H1 (cell line): ENCODE data around the gene GALNT2. TPM values are rescaled to one million over a fixed set of nuclear protein-coding genes. Genes with fewer than 3 reads are reported as not detected.

Source experiments
- CTCF ChIA-PET: fragments of 300-600 bp; sonication (Branson Sonifier 250); formaldehyde crosslinking; loops from one replicate; lab custom pipeline; 2021; ENCODE audit not compliant: partially characterized antibody; lab: Charles Lee
- POLR2A ChIA-PET: fragments of 300-600 bp; sonication (Branson Sonifier 250); formaldehyde crosslinking; loops from one replicate; lab custom pipeline; 2021; ENCODE audit warnings: inconsistent platforms; ENCODE audit not compliant: partially characterized antibody; lab: Charles Lee
- DNase-seq, 2 experiments: peaks; one replicate each; pipeline versions ENCODE4 v3.0.0 to v3.0.0-alpha.2; 2010 to 2022; ENCODE audit warnings: low spot score in 2 of 2, low read depth in 1 of 2, mixed read lengths in 1 of 2
- FAIRE-seq: peaks from 2 replicates; lab custom pipeline; 2011; peaks lifted over from hg19 to GRCh38; lab: Jason Lieb, UNC
- H2AFZ ChIP-seq: 2 replicates; pipeline ENCODE4 v1.8.1; 2012; ENCODE audit warnings: low read length, inconsistent platforms
- H2AK5ac ChIP-seq: 2 replicates; pipeline ENCODE4 v1.6.1; 2013; ENCODE audit warnings: low read depth, low read length
- H2BK120ac ChIP-seq: replicated peaks from 2 replicates; pipeline ENCODE3; 2013; ENCODE audit warnings: low read depth, low read length, inconsistent platforms
- H2BK12ac ChIP-seq: 2 replicates; pipeline ENCODE4 v1.6.1; 2013; ENCODE audit warnings: low read depth, low read length
- H2BK15ac ChIP-seq: 2 replicates; pipeline ENCODE4 v1.6.1; 2013; ENCODE audit warnings: low read length
- H2BK20ac ChIP-seq: 2 replicates; pipeline ENCODE4 v1.6.1; 2013; ENCODE audit warnings: low read length
- H2BK5ac ChIP-seq: 2 replicates; pipeline ENCODE4 v1.6.1; 2013; ENCODE audit warnings: low read depth, low read length
- H3K14ac ChIP-seq: 2 replicates; pipeline ENCODE4 v1.6.1; 2013; ENCODE audit warnings: inconsistent platforms; ENCODE audit not compliant: insufficient read length
- H3K18ac ChIP-seq: 2 replicates; pipeline ENCODE4 v1.6.1; 2013; ENCODE audit warnings: low read length; ENCODE audit errors: extremely low read depth
- H3K23ac ChIP-seq: 2 replicates; pipeline ENCODE4 v1.6.1; 2013; ENCODE audit warnings: inconsistent platforms; ENCODE audit not compliant: insufficient read length
- H3K23me2 ChIP-seq: 2 replicates; pipeline ENCODE4 v1.6.1; 2013; ENCODE audit warnings: low read depth, low read length
- H3K27ac ChIP-seq: 2 replicates; pipeline ENCODE4 v1.6.1; 2011; ENCODE audit warnings: low read depth, low read length, inconsistent platforms
- H3K27me3 ChIP-seq, 4 experiments: replicated peaks in 1 of 4; 1 replicate in 1 of 4; 2 replicates in 3 of 4; pipeline versions ENCODE4 v1.6.1 to v1.8.1; 2011 to 2013; ENCODE audit warnings: low read length in 3 of 4, mild to moderate bottlenecking in 3 of 4, inconsistent platforms in 2 of 4, mixed read lengths in 2 of 4, moderate library complexity in 1 of 4; ENCODE audit not compliant: control insufficient read depth in 3 of 4, insufficient read depth in 3 of 4; ENCODE audit errors: extremely low read depth in 1 of 4
- H3K36me3 ChIP-seq, 4 experiments: 2 replicates each; pipeline versions ENCODE4 v1.6.1 to v1.8.1; 2011 to 2013; ENCODE audit warnings: mild to moderate bottlenecking in 4 of 4, low read length in 3 of 4, moderate library complexity in 2 of 4, control low read depth in 1 of 4, inconsistent platforms in 1 of 4; ENCODE audit not compliant: insufficient read depth in 4 of 4, control insufficient read depth in 2 of 4
- H3K4ac ChIP-seq: replicated peaks from 2 replicates; pipeline ENCODE3; 2013; ENCODE audit warnings: low read length, low read depth, mixed read lengths, inconsistent platforms; ENCODE audit not compliant: insufficient read length
- H3K4me1 ChIP-seq, 4 experiments: replicated peaks in 1 of 4; 1 replicate in 1 of 4; 2 replicates in 3 of 4; pipeline versions ENCODE4 v1.6.1 to v1.8.1; 2011 to 2013; ENCODE audit warnings: low read length in 3 of 4, inconsistent platforms in 2 of 4, mixed read lengths in 1 of 4; ENCODE audit not compliant: insufficient read depth in 4 of 4, control insufficient read depth in 3 of 4
- H3K4me2 ChIP-seq, 2 experiments: 2 replicates each; pipeline versions ENCODE4 v1.6.1 to v1.8.1; 2011 to 2013; ENCODE audit warnings: low read depth in 2 of 2, low read length in 2 of 2, control low read depth in 1 of 2, inconsistent platforms in 1 of 2, mild to moderate bottlenecking in 1 of 2; ENCODE audit not compliant: insufficient read depth in 1 of 2
- H3K4me3 ChIP-seq, 4 experiments: fragments of 200-600, 300-600 bp in 1 of 4; sonication (generic), shearing (Covaris generic), sonication (Bioruptor Twin) in 1 of 4; 2 replicates each; pipeline versions ENCODE4 v1.5.1 to v1.8.1; 2011 to 2016; ENCODE audit warnings: low read length in 4 of 4, low read depth in 3 of 4, control low read depth in 2 of 4, inconsistent platforms in 2 of 4, mild to moderate bottlenecking in 2 of 4, mixed read lengths in 1 of 4, moderate library complexity in 1 of 4; ENCODE audit not compliant: insufficient read depth in 2 of 4; ENCODE audit errors: extremely low read depth in 1 of 4
- H3K56ac ChIP-seq: replicated peaks from 2 replicates; pipeline ENCODE3; 2013; ENCODE audit warnings: low read depth, mild to moderate bottlenecking, mixed read lengths, low read length, inconsistent platforms; ENCODE audit not compliant: insufficient read length
- H3K79me1 ChIP-seq: 2 replicates; pipeline ENCODE4 v1.6.1; 2013; ENCODE audit warnings: low read depth, low read length, control low read depth
- H3K79me2 ChIP-seq, 2 experiments: 2 replicates each; pipeline versions ENCODE4 v1.6.1 to v1.8.1; 2012 to 2013; ENCODE audit warnings: low read length in 2 of 2, mild to moderate bottlenecking in 2 of 2, inconsistent platforms in 1 of 2; ENCODE audit not compliant: insufficient read depth in 2 of 2, control insufficient read depth in 1 of 2
- H3K9ac ChIP-seq, 4 experiments: replicated peaks in 1 of 4; 1 replicate in 1 of 4; 2 replicates in 3 of 4; pipeline versions ENCODE4 v1.6.1 to v1.8.1; 2011 to 2013; ENCODE audit warnings: low read depth in 3 of 4, low read length in 3 of 4, control low read depth in 2 of 4, mild to moderate bottlenecking in 2 of 4, moderate library complexity in 2 of 4, inconsistent platforms in 1 of 4; ENCODE audit errors: extremely low read depth in 1 of 4
- H3K9me3 ChIP-seq, 2 experiments: 2 replicates each; pipeline versions ENCODE4 v1.6.1 to v1.8.1; 2012 to 2013; ENCODE audit warnings: mild to moderate bottlenecking in 2 of 2, moderate library complexity in 2 of 2, control low read depth in 1 of 2, inconsistent platforms in 1 of 2, low read depth in 1 of 2, low read length in 1 of 2, mixed read lengths in 1 of 2; ENCODE audit not compliant: insufficient read depth in 2 of 2
- H4K20me1 ChIP-seq, 2 experiments: replicated peaks in 1 of 2; 2 replicates each; pipeline versions ENCODE3 to v1.8.1; 2011 to 2013; ENCODE audit warnings: inconsistent platforms in 2 of 2, low read length in 2 of 2, mild to moderate bottlenecking in 1 of 2; ENCODE audit not compliant: insufficient read depth in 2 of 2, control insufficient read depth in 1 of 2
- H4K5ac ChIP-seq: 2 replicates; pipeline ENCODE4 v1.6.1; 2013; ENCODE audit warnings: low read length, low read depth, mixed read lengths, inconsistent platforms; ENCODE audit not compliant: insufficient read length
- H4K8ac ChIP-seq: 2 replicates; pipeline ENCODE4 v1.8.0; 2013; ENCODE audit warnings: mild to moderate bottlenecking, moderate library complexity, low read length, inconsistent platforms; ENCODE audit not compliant: insufficient read depth; ENCODE audit errors: extremely low read depth
- H4K91ac ChIP-seq: replicated peaks from 2 replicates; pipeline ENCODE3; 2013; ENCODE audit warnings: low read length, mixed read lengths, inconsistent platforms; ENCODE audit not compliant: insufficient read length
- BCL11A ChIP-seq, 2 experiments: IDR thresholded peaks; one replicate each; pipeline ENCODE4 v1.6.1; 2011; ENCODE audit warnings: low read depth in 2 of 2, low read length in 2 of 2, mild to moderate bottlenecking in 2 of 2
- CREB1 ChIP-seq: IDR thresholded peaks from 2 replicates; pipeline ENCODE4 v1.6.1; 2012; ENCODE audit warnings: inconsistent platforms
- CTBP2 ChIP-seq: IDR thresholded peaks from 2 replicates; pipeline ENCODE4 v1.7.0; 2011; ENCODE audit warnings: borderline replicate concordance, mild to moderate bottlenecking, moderate library complexity, mixed read lengths, low read length; ENCODE audit not compliant: insufficient read depth, insufficient read length
- HDAC2 ChIP-seq, 2 experiments: fragments of 300-600 bp in 1 of 2; sonication (generic) in 1 of 2; IDR thresholded peaks; 2 replicates each; pipeline ENCODE4 v1.6.1; 2011 to 2012; ENCODE audit warnings: low read depth in 2 of 2, low read length in 2 of 2, mild to moderate bottlenecking in 2 of 2, moderate library complexity in 2 of 2, borderline replicate concordance in 1 of 2, inconsistent platforms in 1 of 2
- KDM5A ChIP-seq: fragments of 200-600 bp; IDR thresholded peaks from 2 replicates; pipeline ENCODE4 v1.7.1; 2012; ENCODE audit warnings: mild to moderate bottlenecking, low read length, inconsistent platforms, mixed read lengths
- SIN3A ChIP-seq, 2 experiments: IDR thresholded peaks in 1 of 2; conservative IDR thresholded peaks in 1 of 2; 2 replicates each; pipeline ENCODE4 v1.6.1; 2011 to 2012; ENCODE audit warnings: low read length in 2 of 2, improper control_type of control experiment in 1 of 2, low read depth in 1 of 2, mild to moderate bottlenecking in 1 of 2
- SP1 ChIP-seq: IDR thresholded peaks from 2 replicates; pipeline ENCODE4 v1.6.1; 2011; ENCODE audit warnings: low read depth, low read length
- TAF1 ChIP-seq: IDR thresholded peaks from 2 replicates; pipeline ENCODE4 v1.6.1; 2011; ENCODE audit warnings: mild to moderate bottlenecking, low read depth, low read length
- TBP ChIP-seq: IDR thresholded peaks from 2 replicates; pipeline ENCODE4 v1.6.1; 2011; ENCODE audit warnings: low read depth, low read length, improper control_type of control experiment
- WGBS, 2 experiments: shearing (Covaris generic) in 1 of 2; methylation state at CpG; one replicate each; pipeline versions ENCODE4 v1.1.6 to v1.1.7; 2013 to 2015; ENCODE audit warnings: low lambda C conversion rate in 2 of 2, mixed read lengths in 2 of 2, inconsistent platforms in 1 of 2, low coverage in 1 of 2, missing lambda C conversion rate in 1 of 2; ENCODE audit not compliant: insufficient replicate concordance in 2 of 2, insufficient coverage in 1 of 2, insufficient read length in 1 of 2; ENCODE audit errors: extremely low coverage in 1 of 2, missing lambda C conversion rate in 1 of 2; 5-methylcytosine and 5-hydroxymethylcytosine counted together
- polyA plus RNA-seq, 7 experiments: library from polyadenylated mRNA; depleted of rRNA in 3 of 7; stranded (reverse) in 5 of 7; unstranded in 2 of 7; fragments of >200 nt in 5 of 7; fragments of 200-250 nt in 2 of 7; gene quantifications; 1 replicate in 5 of 7; 2 replicates in 1 of 7; 4 replicates in 1 of 7; pipeline versions ENCODE4 v1.2.1 to v1.2.3, GENCODE V29; 2011 to 2013; ENCODE audit warnings: missing spikeins in 2 of 7, mixed read lengths in 2 of 7
- total RNA-seq: library from RNA; stranded (reverse); fragmentation: NEBNext Ultra II Directional; extraction: Animal tissue kit (Norgen Biotek cat#: 25700); gene quantifications from 2 replicates; pipeline ENCODE4 v1.2.1, GENCODE V29; 2021
- TF ChIP-seq, protein P1 (sequence below): IDR thresholded peaks from 2 replicates; pipeline ENCODE4 v1.6.1; 2011; ENCODE audit warnings: low read depth, mild to moderate bottlenecking, low read length; ENCODE audit not compliant: insufficient read depth
- TF ChIP-seq, protein P2 (sequence below): IDR thresholded peaks from 2 replicates; pipeline ENCODE4 v1.6.1; 2012; ENCODE audit warnings: inconsistent platforms

The GALNT2 gene
- total and polyA plus RNA-seq, 2 of the 8 experiments (the other 6 are each of a cell fraction or from before 2014, with no cell fraction given) = 34.5 to 75.3 TPM

DNA sequence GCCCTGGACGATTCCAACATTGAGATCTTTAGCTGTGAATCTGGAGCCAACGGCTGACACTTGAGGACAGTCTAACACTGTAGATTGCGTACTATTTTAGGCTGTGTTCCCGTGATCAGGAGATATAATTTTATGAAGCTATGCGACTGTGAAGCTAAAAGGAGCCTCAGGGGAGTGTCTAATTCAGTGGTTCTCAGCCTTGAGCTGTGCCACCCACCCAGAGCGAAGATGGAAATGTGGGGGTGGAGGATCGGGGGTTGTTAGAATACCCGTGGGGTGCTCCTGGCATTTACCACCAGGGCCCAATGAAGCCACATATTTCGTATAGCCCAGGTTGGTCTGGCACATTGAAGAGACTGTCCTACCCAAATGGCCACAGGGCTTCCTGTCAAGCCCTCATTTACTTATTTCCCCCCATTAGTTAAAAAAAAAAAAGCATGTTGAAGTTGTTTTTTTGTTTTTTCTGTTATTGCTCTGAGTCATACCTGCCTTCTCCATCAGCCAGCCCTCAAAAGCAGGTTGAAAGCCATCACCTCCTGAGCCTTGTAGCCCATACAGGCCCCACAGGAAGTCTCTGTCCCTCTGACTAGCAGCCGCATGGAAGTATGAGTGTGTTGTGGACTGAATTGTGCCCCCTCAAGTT, 141.7 kb downstream of the GALNT2 start:
- no peak overlapping the region for H4K5ac ChIP-seq
- H3K14ac ChIP-seq = no peak overlapping the region
- DNase-seq (no peak), FAIRE-seq (no peak)
- H2BK20ac ChIP-seq = no peak overlapping the region
- H4K20me1 ChIP-seq = peaks cover 0 to 2% of the 10 kb centered on the region in 2 experiments
- H2BK5ac ChIP-seq = 0 out of 2 replicates have a peak overlapping the region, but pooled peaks have one; percentile 52
- POLR2A ChIA-PET = no interaction called here
- H3K4ac ChIP-seq = no peak overlapping the region
- H3K4me3 ChIP-seq = no peak overlapping the region
- no peak overlapping the region for H3K9ac ChIP-seq
- no peak overlapping the region for H2AK5ac ChIP-seq
- H2AFZ ChIP-seq = no peak overlapping the region
- H3K36me3 ChIP-seq = peaks cover 0 to 3% (median 3%) of the 10 kb centered on the region in 4 experiments; a peak in 2 of 8 replicates
- H3K4me1 ChIP-seq = no peaks in the 10 kb centered on the region
- H3K27ac ChIP-seq = no peak overlapping the region
- no peak overlapping the region for H4K91ac ChIP-seq
- peaks cover 6% of the 10 kb centered on the region for H3K79me1 ChIP-seq
- H3K23ac ChIP-seq = no peak overlapping the region
- H3K18ac ChIP-seq = peak overlapping the region; percentile 19; the same call in 1 of the 2 replicates
- CTCF ChIA-PET = interaction anchor here (0.9 to 1.6 kb wide), 4 partner anchors 12 to 143 kb away, joined by 3 to 4 read pairs (median 3); no protein-coding TSS in a partner anchor
- H3K23me2 ChIP-seq = no peaks in the 10 kb centered on the region
- no peak overlapping the region for H4K8ac ChIP-seq
- 88% methylated on average over 10 of the region's 10 CpGs; no CpG with 5 or more reads in 1 of the 2 experiments for WGBS, 2 experiments
- H3K9me3 ChIP-seq = no peaks in the 10 kb centered on the region
- H3K27me3 ChIP-seq = no peaks in the 10 kb centered on the region
- no peak overlapping the region for H2BK15ac ChIP-seq
- H2BK12ac ChIP-seq = no peak overlapping the region
- peaks cover 0 to 4% of the 10 kb centered on the region in 2 experiments; a peak in 1 of 4 replicates for H3K79me2 ChIP-seq
- no peak overlapping the region for H2BK120ac ChIP-seq
- H3K4me2 ChIP-seq = no peak overlapping the region
- no peak overlapping the region for H3K56ac ChIP-seq
- TF ChIP-seq CTBP2 = no peak
- no peak for TF ChIP-seq HDAC2 (IDR thresholded peaks at IDR 0.05; ENCODE audit: borderline replicate concordance in 1 of 2, low read depth in 2 of 2, low read length in 2 of 2)
- TF ChIP-seq BCL11A (IDR thresholded peaks at IDR 0.05; ENCODE audit: low read depth in 2 of 2, low read length in 2 of 2) = no peak
- TF ChIP-seq, protein P1, sequence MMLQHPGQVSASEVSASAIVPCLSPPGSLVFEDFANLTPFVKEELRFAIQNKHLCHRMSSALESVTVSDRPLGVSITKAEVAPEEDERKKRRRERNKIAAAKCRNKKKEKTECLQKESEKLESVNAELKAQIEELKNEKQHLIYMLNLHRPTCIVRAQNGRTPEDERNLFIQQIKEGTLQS = no peak
- TF ChIP-seq SP1 = no peak
- no peak for TF ChIP-seq SIN3A (conservative IDR thresholded peaks at IDR 0.05 in 1 of 2, IDR thresholded peaks at IDR 0.05 in 1 of 2; ENCODE audit: low read depth in 1 of 2, low read length in 2 of 2)
- no peak for TF ChIP-seq CREB1
- no peak for TF ChIP-seq TAF1
- TF ChIP-seq, protein P2, sequence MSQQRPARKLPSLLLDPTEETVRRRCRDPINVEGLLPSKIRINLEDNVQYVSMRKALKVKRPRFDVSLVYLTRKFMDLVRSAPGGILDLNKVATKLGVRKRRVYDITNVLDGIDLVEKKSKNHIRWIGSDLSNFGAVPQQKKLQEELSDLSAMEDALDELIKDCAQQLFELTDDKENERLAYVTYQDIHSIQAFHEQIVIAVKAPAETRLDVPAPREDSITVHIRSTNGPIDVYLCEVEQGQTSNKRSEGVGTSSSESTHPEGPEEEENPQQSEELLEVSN = no peak
- TF ChIP-seq KDM5A = no peak
- no peak for TF ChIP-seq TBP
